ENCODE measurements around the gene LRRN2.

Gene LRRN2

DNA sequence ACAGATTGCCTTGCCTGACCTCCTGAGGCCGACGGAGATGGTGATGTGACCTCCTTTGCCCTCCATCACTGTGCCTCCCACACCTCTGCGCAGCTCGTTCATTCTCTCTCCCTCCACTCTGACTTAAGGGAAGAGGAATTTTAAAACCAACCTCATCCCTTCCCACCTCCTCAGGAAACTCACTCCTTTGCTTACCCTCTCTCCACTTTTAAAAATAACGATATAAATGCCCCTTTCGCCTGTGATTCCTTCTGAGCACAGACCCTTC, 21.2 kb downstream of the LRRN2 start:
- TF ChIP-seq, protein P1, sequence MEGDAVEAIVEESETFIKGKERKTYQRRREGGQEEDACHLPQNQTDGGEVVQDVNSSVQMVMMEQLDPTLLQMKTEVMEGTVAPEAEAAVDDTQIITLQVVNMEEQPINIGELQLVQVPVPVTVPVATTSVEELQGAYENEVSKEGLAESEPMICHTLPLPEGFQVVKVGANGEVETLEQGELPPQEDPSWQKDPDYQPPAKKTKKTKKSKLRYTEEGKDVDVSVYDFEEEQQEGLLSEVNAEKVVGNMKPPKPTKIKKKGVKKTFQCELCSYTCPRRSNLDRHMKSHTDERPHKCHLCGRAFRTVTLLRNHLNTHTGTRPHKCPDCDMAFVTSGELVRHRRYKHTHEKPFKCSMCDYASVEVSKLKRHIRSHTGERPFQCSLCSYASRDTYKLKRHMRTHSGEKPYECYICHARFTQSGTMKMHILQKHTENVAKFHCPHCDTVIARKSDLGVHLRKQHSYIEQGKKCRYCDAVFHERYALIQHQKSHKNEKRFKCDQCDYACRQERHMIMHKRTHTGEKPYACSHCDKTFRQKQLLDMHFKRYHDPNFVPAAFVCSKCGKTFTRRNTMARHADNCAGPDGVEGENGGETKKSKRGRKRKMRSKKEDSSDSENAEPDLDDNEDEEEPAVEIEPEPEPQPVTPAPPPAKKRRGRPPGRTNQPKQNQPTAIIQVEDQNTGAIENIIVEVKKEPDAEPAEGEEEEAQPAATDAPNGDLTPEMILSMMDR (conservative IDR thresholded peaks at IDR 0.05) = no peak
- H3K27ac ChIP-seq = no peak overlapping the region

DNA sequence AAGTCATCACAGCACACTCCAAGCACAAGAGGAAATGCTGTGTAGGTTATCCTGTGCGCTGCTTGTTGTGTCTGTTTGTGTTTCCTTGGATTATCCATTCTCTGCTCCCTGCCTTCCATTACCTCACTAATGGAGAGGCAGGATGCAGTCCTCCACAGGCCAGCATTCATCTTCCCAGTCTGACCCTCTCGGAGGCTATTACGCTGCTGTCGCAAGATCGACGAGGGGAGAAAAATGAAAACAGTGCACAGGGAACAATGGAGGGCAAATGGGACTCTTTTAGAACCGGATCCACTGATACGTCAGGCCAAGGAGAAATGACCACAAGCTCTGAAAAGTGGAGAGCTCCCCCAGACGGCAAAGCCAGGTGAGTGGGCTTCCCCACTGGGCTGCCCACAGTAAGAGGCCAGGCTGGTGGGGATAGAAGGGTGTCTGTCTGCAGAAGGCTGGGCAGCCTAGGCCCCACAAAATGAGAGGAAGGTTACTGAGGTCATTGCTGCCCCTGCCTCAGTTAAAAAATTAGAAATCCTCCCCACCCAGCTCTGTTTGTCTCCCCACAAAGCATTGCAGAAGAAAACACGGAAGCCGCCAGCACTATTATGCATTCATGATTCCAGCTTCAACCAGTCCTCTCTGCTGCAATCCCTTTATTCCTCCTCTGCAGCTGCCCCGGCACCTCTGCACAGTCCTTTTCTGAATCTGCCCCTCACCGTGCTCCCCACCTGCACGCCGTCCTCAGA, 21.7 kb downstream of the LRRN2 start:
- TF ChIP-seq, protein P1 (conservative IDR thresholded peaks at IDR 0.05) = no peak
- H3K27ac ChIP-seq = no peak overlapping the region

DNA sequence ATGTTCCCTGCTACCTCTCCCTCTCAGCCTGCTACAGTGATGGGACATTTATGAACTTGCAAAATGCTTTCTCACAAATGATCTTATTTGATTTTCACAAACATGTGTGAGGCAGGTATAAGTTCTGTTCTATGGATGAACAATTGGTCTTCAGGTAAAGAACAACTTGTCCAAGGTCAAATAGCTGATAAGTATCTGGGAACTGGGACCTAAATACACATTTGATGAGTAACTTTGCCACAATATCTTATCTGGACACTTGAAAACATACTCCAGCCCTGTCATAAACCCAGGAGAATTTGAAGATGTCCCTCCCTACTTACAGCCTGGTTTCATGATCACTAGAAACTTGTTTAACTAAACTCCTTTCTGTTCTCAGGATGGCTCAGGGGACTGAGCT, 23.0 kb downstream of the LRRN2 start:
- TF ChIP-seq, protein P1 (conservative IDR thresholded peaks at IDR 0.05) = no peak
- H3K27ac ChIP-seq = no peak overlapping the region

DNA sequence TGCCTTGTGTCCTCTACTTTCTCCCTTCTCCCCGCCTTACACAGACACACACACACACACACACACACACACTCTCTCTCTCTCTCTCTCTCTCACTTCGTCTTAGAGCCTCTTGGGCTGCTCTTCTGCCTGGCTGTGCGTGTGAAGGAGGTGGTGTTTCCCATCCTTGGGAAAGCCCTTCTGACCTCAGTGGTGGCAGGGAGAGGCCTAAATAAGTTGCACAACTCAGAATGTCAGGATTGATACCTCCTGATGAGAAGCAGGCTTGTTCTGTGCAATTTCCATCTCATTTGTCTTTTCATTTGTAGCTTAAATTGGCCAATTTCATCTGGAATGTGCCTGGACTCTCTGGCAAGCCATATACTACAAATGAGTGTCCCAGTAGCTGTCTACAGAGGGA, 25.0 kb downstream of the LRRN2 start:
- no peak overlapping the region for H3K27ac ChIP-seq
- TF ChIP-seq, protein P1 (conservative IDR thresholded peaks at IDR 0.05) = no peak

DNA sequence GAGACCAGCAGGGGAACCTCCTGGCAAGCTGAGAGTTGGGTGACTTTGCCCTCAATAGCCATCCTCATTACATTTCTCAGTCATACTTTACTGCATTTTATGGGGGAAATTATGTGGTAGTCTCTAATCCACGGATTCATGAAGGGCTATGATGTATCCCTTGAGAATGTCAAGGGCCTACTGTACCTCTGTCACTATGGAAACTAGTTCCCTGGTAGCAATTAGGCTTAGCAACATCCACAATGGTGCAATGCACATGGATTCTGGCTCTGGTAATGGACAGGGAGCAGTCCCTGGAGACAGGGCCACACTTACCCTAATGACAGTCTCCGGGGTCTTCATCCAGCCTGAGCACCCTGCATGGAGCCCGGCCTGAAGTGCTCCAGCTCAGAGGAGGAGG, 26.5 kb downstream of the LRRN2 start:
- TF ChIP-seq, protein P1 (conservative IDR thresholded peaks at IDR 0.05) = no peak
- H3K27ac ChIP-seq = no peak overlapping the region

DNA sequence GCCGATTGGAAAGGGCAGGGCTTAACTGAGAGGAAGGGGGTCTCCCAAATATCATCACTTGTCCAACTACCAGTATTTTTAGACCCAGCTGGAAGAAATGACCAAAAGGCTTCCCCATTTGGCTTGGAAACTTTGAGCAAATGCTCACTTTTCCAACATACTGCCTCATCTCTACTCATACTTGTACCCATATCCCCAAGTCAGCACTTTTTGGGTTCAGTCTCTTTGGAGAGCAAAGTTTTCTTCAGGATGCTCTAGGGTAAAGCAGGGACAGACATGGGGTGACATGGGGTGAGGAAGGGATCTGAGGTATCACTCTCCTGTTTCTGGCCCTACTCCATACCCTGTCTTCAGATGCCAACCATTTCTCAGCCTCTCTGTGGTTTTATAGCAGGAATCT, 27.2 kb downstream of the LRRN2 start:
- TF ChIP-seq, protein P1 (conservative IDR thresholded peaks at IDR 0.05) = no peak

DNA sequence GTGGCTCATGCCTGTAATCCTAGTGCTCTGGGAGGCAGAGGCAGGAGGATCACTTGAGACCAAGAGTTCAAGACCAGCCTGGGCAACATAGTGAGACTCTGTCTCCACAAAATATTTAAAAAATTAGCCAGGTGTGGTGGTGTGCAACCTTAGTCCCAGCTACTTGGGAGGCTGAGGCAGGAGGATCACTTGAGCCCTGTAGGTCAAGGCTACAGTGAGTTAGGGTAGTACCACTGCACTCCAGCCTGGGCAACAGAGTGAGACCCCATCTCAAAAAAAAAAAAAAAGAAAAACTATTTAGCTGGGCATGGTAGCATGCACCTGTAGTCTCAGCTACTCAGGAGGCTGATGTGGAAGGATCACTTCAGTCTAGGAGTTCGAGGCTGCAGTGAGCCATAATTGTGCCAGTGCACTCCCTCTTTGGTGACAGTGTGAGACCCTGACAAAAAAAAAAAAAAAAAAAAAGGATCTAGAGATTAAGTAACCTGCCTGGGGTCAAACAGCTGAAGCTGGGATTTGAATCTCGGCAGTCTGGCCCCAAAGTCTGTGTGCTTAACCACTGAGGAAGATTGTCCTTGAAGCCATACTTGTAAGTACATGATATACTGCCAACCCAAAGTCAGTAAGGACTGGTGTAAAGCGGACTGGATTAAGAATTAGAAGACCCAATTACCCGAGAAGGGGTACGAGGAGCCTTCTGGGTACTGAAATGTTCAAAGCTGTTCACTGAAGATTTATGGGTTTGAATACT, 31.8 kb downstream of the LRRN2 start:
- TF ChIP-seq, protein P1 (conservative IDR thresholded peaks at IDR 0.05) = no peak
- H3K27ac ChIP-seq = no peak overlapping the region

More for the DNA sequence above, 27.2 kb downstream of the LRRN2 start:
- H3K27ac ChIP-seq = no peak overlapping the region

Measured in VCaP (cell line).